ENCODE measurements around the gene ADAMTSL1.

GRCh38 chr9:18928711-18929110 is 454.8 kb downstream of the ADAMTSL1 start:
- no peak for TF ChIP-seq SAFB2 (IDR thresholded peaks at IDR 0.05; ENCODE audit: borderline replicate concordance, low read depth, low read length, severe bottlenecking)
- TF ChIP-seq ZBED1 (IDR thresholded peaks at IDR 0.05): no peak
- no peak for TF ChIP-seq POLR2A (conservative IDR thresholded peaks at IDR 0.05)
- no peak for TF ChIP-seq CTCF (IDR thresholded peaks at IDR 0.05 in 2 of 3, conservative IDR thresholded peaks at IDR 0.05 in 1 of 3; ENCODE audit: insufficient read depth in 2 of 3, low read depth in 1 of 3, low read length in 3 of 3)
- TF ChIP-seq TAF1 (IDR thresholded peaks at IDR 0.05; ENCODE audit: control insufficient read depth, extremely low read depth, insufficient read depth, low read length, severe bottlenecking): no peak
- TF ChIP-seq RFX5 (IDR thresholded peaks at IDR 0.05; ENCODE audit: low read depth, low read length): no peak
- no peak for TF ChIP-seq TCF15 (CRISPR knock-in tag; IDR thresholded peaks at IDR 0.05)

All from K562 (cell line).